Brain microvascular endothelial cell (primary cell): Measurements from ENCODE around the gene SCN5A.

Source experiments
- DNase-seq: peaks from one replicate; pipeline ENCODE4 v3.0.0-alpha.2; 2020
- H3K27ac ChIP-seq: fragments of 250-450 bp; sonication (Bioruptor Pico); 2 replicates; pipeline ENCODE4 v1.5.1; 2020; ENCODE audit warnings: mild to moderate bottlenecking, moderate library complexity
- H3K27me3 ChIP-seq: fragments of 250-450 bp; sonication (Bioruptor Pico); replicated peaks from 2 replicates; pipeline ENCODE4 v1.5.1; 2020; ENCODE audit warnings: mild to moderate bottlenecking
- H3K36me3 ChIP-seq: fragments of 250-450 bp; sonication (Bioruptor Pico); replicated peaks from 2 replicates; pipeline ENCODE4 v1.5.1; 2020; ENCODE audit warnings: mild to moderate bottlenecking
- H3K4me3 ChIP-seq: 2 replicates; pipeline ENCODE4 v1.5.1; 2011; ENCODE audit warnings: low read depth, mild to moderate bottlenecking, control low read depth, low read length, moderate library complexity
- CTCF ChIP-seq: IDR thresholded peaks from 2 replicates; pipeline ENCODE4 v1.5.1; 2011; ENCODE audit warnings: low read depth, mild to moderate bottlenecking, moderate library complexity, low read length, control low read depth, inconsistent platforms; ENCODE audit errors: missing control alignments
- in situ Hi-C: cut with HindIII; loops from 2 replicates; pipeline ENCODE4 v1.10.0; 2017; ENCODE audit warnings: low sequenced_read_pairs, low pct_ligation_motif_present

SCN5A gene

GRCh38 chr3:38608961-38609360, 40.5 kb downstream of the SCN5A start:
- Histone ChIP-seq H3K4me3 (no peak overlapping the region), H3K36me3 (no peaks in the 10 kb centered on the region), H3K27ac (no peak overlapping the region), H3K27me3 (no peaks in the 10 kb centered on the region)
- TF ChIP-seq CTCF = no peak
- in situ Hi-C loops = no loop called here
- no peak for DNase-seq

- no peaks in the 10 kb centered on the region for H3K36me3 ChIP-seq
- no peak for DNase-seq
- no peak for TF ChIP-seq CTCF
- in situ Hi-C loops = no loop called here
- no peak overlapping the region for H3K4me3 ChIP-seq
- no peak overlapping the region for H3K27ac ChIP-seq
- no peaks in the 10 kb centered on the region for H3K27me3 ChIP-seq
These were observed 41.3 kb downstream of the SCN5A start for GRCh38 chr3:38608086-38608775.

- H3K4me3 ChIP-seq = no peak overlapping the region
- no peaks in the 10 kb centered on the region for H3K27me3 ChIP-seq
- DNase-seq = no peak
- no peaks in the 10 kb centered on the region for H3K36me3 ChIP-seq
- in situ Hi-C loops = no loop called here
- H3K27ac ChIP-seq = no peak overlapping the region
- no peak for TF ChIP-seq CTCF
These were observed 42.9 kb downstream of the SCN5A start for GRCh38 chr3:38606561-38606960.

GRCh38 chr3:38605981-38606380, 43.5 kb downstream of the SCN5A start:
- H3K4me3 ChIP-seq = no peak overlapping the region
- no peak overlapping the region for H3K27ac ChIP-seq
- H3K27me3 ChIP-seq = no peaks in the 10 kb centered on the region
- no peaks in the 10 kb centered on the region for H3K36me3 ChIP-seq
- in situ Hi-C loops = no loop called here
- TF ChIP-seq CTCF = no peak
- no peak for DNase-seq

GRCh38 chr3:38604246-38604645, 45.2 kb downstream of the SCN5A start:
- Histone ChIP-seq H3K27ac (no peak overlapping the region), H3K27me3 (no peaks in the 10 kb centered on the region), H3K36me3 (no peaks in the 10 kb centered on the region), H3K4me3 (no peak overlapping the region)
- in situ Hi-C loops = no loop called here
- TF ChIP-seq CTCF = no peak
- no peak for DNase-seq

GRCh38 chr3:38603731-38604131, 45.8 kb downstream of the SCN5A start:
- in situ Hi-C loops = no loop called here
- Histone ChIP-seq H3K27me3 (no peaks in the 10 kb centered on the region), H3K36me3 (no peaks in the 10 kb centered on the region), H3K27ac (no peak overlapping the region), H3K4me3 (no peak overlapping the region)
- no peak for TF ChIP-seq CTCF
- no peak for DNase-seq
